IMR-90 (cell line): ENCODE results near the gene RFPL1. TPM values are rescaled to one million over a fixed set of nuclear protein-coding genes. Genes with fewer than 3 reads are reported as not detected.

Experiments used
- ATAC-seq: fragments of 200-7000 bp; cut with Tn5 transposase; 2 replicates; pipeline ENCODE4 v1.9.1; 2020; ENCODE audit warnings: low read depth, mild to moderate bottlenecking, moderate library complexity
- BruUV-seq: library from RNA; stranded (reverse); fragments of 400-500 nt; replicated peaks from 2 replicates; lab custom pipeline; 2021; lab: Mats Ljungman, UMichigan
- CTCF ChIA-PET: fragments of 300-600 bp; formaldehyde crosslinking; extraction: SDS; loops from one replicate; lab custom pipeline; 2021; ENCODE audit warnings: antibody characterized with exemption; lab: Yijun Ruan, JAX
- POLR2A ChIA-PET: fragments of 300-600 bp; sonication (Branson Sonifier 250); formaldehyde crosslinking; loops from one replicate; lab custom pipeline; 2022; ENCODE audit warnings: antibody characterized with exemption; ENCODE audit not compliant: unreplicated experiment; lab: Charles Lee
- DNase-seq: peaks from one replicate; pipeline ENCODE4 v3.0.0; 2013
- H2AFZ ChIP-seq: replicated peaks from 2 replicates; pipeline ENCODE3; 2013; ENCODE audit warnings: low read length, mild to moderate bottlenecking; ENCODE audit not compliant: poor library complexity
- H2AK5ac ChIP-seq: 2 replicates; pipeline ENCODE4 v1.6.1; 2013; ENCODE audit warnings: low read depth, low read length, inconsistent platforms
- H2AK9ac ChIP-seq: replicated peaks from 2 replicates; pipeline ENCODE3; 2013; ENCODE audit warnings: mild to moderate bottlenecking, low read depth, low read length, moderate library complexity; ENCODE audit not compliant: poor library complexity
- H2BK120ac ChIP-seq: 2 replicates; pipeline ENCODE4 v1.6.1; 2013; ENCODE audit warnings: low read depth, low read length, inconsistent platforms
- H2BK15ac ChIP-seq: 3 replicates; pipeline ENCODE4 v1.6.1; 2013; ENCODE audit warnings: low read depth, low read length, inconsistent platforms
- H2BK20ac ChIP-seq: 2 replicates; pipeline ENCODE4 v1.6.1; 2013; ENCODE audit warnings: low read depth, mild to moderate bottlenecking, inconsistent platforms, low read length, moderate library complexity
- H2BK5ac ChIP-seq: 2 replicates; pipeline ENCODE4 v1.6.1; 2013; ENCODE audit warnings: mild to moderate bottlenecking, low read depth, low read length, inconsistent platforms; ENCODE audit not compliant: poor library complexity, severe bottlenecking
- H3K14ac ChIP-seq: replicated peaks from 2 replicates; pipeline ENCODE4 v1.6.1; 2013; ENCODE audit warnings: low read depth, low read length, inconsistent platforms
- H3K18ac ChIP-seq: 2 replicates; pipeline ENCODE4 v1.6.1; 2013; ENCODE audit warnings: low read depth, low read length, control low read depth
- H3K23ac ChIP-seq: 2 replicates; pipeline ENCODE4 v1.6.1; 2013; ENCODE audit warnings: low read depth, low read length, inconsistent platforms
- H3K27ac ChIP-seq: 2 replicates; pipeline ENCODE4 v1.5.1; 2013; ENCODE audit warnings: mild to moderate bottlenecking, control low read depth, low read length; ENCODE audit not compliant: insufficient read depth
- H3K27me3 ChIP-seq: 2 replicates; pipeline ENCODE4 v1.6.1; 2013; ENCODE audit warnings: low read length; ENCODE audit not compliant: control insufficient read depth, insufficient read depth
- H3K36me3 ChIP-seq: 2 replicates; pipeline ENCODE4 v1.6.1; 2013; ENCODE audit warnings: low read length, mixed read lengths; ENCODE audit not compliant: control insufficient read depth, insufficient read depth
- H3K4ac ChIP-seq: 2 replicates; pipeline ENCODE4 v1.6.1; 2013; ENCODE audit warnings: low read depth, low read length, inconsistent platforms
- H3K4me1 ChIP-seq: 2 replicates; pipeline ENCODE4 v1.6.1; 2013; ENCODE audit warnings: low read length, mixed read lengths; ENCODE audit not compliant: control insufficient read depth, insufficient read depth
- H3K4me2 ChIP-seq: 2 replicates; pipeline ENCODE4 v1.6.1; 2013; ENCODE audit warnings: low read depth, mild to moderate bottlenecking, control low read depth, low read length, moderate library complexity
- H3K4me3 ChIP-seq: 2 replicates; pipeline ENCODE4 v1.5.1; 2013; ENCODE audit warnings: low read depth, mild to moderate bottlenecking, control low read depth, low read length, moderate library complexity; ENCODE audit not compliant: insufficient read depth
- H3K56ac ChIP-seq: 2 replicates; pipeline ENCODE4 v1.6.1; 2013; ENCODE audit warnings: low read length, inconsistent platforms; ENCODE audit not compliant: insufficient read depth; ENCODE audit errors: extremely low read depth
- H3K79me1 ChIP-seq, 2 experiments: 2 replicates each; pipeline ENCODE4 v1.6.1; 2013; ENCODE audit warnings: low read length in 2 of 2, inconsistent platforms in 1 of 2, low read depth in 1 of 2
- H3K9ac ChIP-seq: 2 replicates; pipeline ENCODE4 v1.6.1; 2013; ENCODE audit warnings: low read depth, low read length, control low read depth
- H3K9me1 ChIP-seq: 2 replicates; pipeline ENCODE4 v1.6.1; 2013; ENCODE audit warnings: low read length, inconsistent platforms; ENCODE audit not compliant: insufficient read depth
- H3K9me3 ChIP-seq: 2 replicates; pipeline ENCODE4 v1.6.1; 2013; ENCODE audit warnings: low read length; ENCODE audit not compliant: control insufficient read depth, insufficient read depth
- H4K20me1 ChIP-seq: 2 replicates; pipeline ENCODE4 v1.6.1; 2013; ENCODE audit warnings: low read length, inconsistent platforms; ENCODE audit not compliant: insufficient read depth
- H4K5ac ChIP-seq: 2 replicates; pipeline ENCODE4 v1.6.1; 2013; ENCODE audit warnings: mild to moderate bottlenecking, low read depth, low read length, control low read depth
- H4K8ac ChIP-seq, 2 experiments: 2 replicates each; pipeline ENCODE4 v1.6.1; 2013; ENCODE audit warnings: low read depth in 2 of 2, low read length in 2 of 2, control low read depth in 1 of 2, inconsistent platforms in 1 of 2
- H4K91ac ChIP-seq: 2 replicates; pipeline ENCODE4 v1.6.1; 2013; ENCODE audit warnings: low read depth, low read length, inconsistent platforms; ENCODE audit not compliant: insufficient read depth
- BHLHE40 ChIP-seq: fragments of 150-350 bp; IDR thresholded peaks from 2 replicates; pipeline ENCODE4 v1.6.1; 2016; ENCODE audit warnings: mild to moderate bottlenecking, low read depth, low read length
- CEBPB ChIP-seq: IDR thresholded peaks from 2 replicates; pipeline ENCODE4 v1.6.1; 2012; ENCODE audit warnings: low read depth, low read length, improper control_type of control experiment
- CTCF ChIP-seq: conservative IDR thresholded peaks from 2 replicates; pipeline ENCODE4 v1.5.1; 2012; ENCODE audit warnings: mild to moderate bottlenecking, low read depth, low read length, improper control_type of control experiment
- FOS ChIP-seq: fragments of 150-350 bp; IDR thresholded peaks from 2 replicates; pipeline ENCODE4 v1.6.1; 2016; ENCODE audit warnings: low read depth, low read length
- MAZ ChIP-seq: IDR thresholded peaks from 2 replicates; pipeline ENCODE4 v1.6.1; 2012; ENCODE audit warnings: low read depth, mild to moderate bottlenecking, low read length, improper control_type of control experiment, moderate library complexity, borderline replicate concordance
- NFE2L2 ChIP-seq: fragments of 150-350 bp; IDR thresholded peaks from 2 replicates; pipeline ENCODE4 v1.6.1; 2016; ENCODE audit warnings: low read depth, mild to moderate bottlenecking, low read length
- RAD21 ChIP-seq: IDR thresholded peaks from 2 replicates; pipeline ENCODE4 v1.6.1; 2012; ENCODE audit warnings: low read length, improper control_type of control experiment
- WGBS, 2 experiments: methylation state at CpG; one replicate each; pipeline versions ENCODE4 v1.1.5 to v1.1.7; 2013; ENCODE audit warnings: missing lambda C conversion rate in 2 of 2; ENCODE audit not compliant: insufficient read length in 1 of 2; ENCODE audit errors: extremely low coverage in 2 of 2; 5-methylcytosine and 5-hydroxymethylcytosine counted together
- dilution Hi-C: fragments of 300-500 bp; cut with HindIII; formaldehyde crosslinking; loops from one replicate; pipeline ENCODE4 v1.14.3; 2018; ENCODE audit warnings: low sequenced_read_pairs; ENCODE audit not compliant: unreplicated experiment
- in situ Hi-C: fragments of 300-500 bp; cut with MboI; formaldehyde crosslinking; loops from 3 replicates; pipeline ENCODE4 v1.14.3; 2019; ENCODE audit warnings: low sequenced_read_pairs, inconsistent platforms, mixed read lengths
- intact Hi-C: fragments of 100-400 bp; cut with micrococcal nuclease; formaldehyde crosslinking; loops from 2 replicates; pipeline ENCODE4 v1.10.0; 2022
- polyA plus RNA-seq, 3 experiments: library from polyadenylated mRNA; depleted of rRNA; stranded (reverse); fragments of >200 nt; gene quantifications; 2 replicates each; pipeline ENCODE4 v1.2.3, GENCODE V29; 2012; ENCODE audit warnings: low replicate concordance in 1 of 3
- total RNA-seq: library from RNA; depleted of rRNA; stranded (reverse); fragments of >200 nt; gene quantifications from 2 replicates; pipeline ENCODE4 v1.2.3, GENCODE V29; 2012

The RFPL1 gene
- total and polyA plus RNA-seq, 2 of the 4 experiments (the other 2 are of a cell fraction), result not detected

DNA sequence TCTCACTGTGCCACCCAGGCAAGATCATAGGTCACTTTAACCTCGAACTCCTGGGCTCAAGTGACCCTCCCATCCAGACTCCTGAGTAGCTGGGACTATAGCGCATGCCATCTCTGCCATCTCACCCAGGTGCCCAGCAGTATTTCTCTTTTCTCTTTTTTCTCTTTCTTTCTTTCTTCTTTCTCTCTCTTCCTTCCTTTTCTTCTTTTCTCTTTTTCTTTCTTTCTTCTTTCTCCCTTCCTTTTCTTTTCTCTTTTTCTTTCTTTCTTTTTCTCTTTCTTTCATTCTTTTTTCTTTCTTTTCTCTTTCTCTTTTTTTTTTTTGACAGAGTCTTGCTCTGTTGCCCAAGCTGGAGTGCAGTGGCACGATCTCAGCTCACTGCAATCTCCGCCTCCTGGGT is 13.5 kb downstream of the RFPL1 start:
- H2BK15ac ChIP-seq, result no peak overlapping the region
- ChIA-PET POLR2A (no interaction called here), CTCF (no interaction called here)
- intact Hi-C loops, result no loop called here
- in situ Hi-C loops, result no loop called here
- H3K4me1 ChIP-seq, result no peaks in the 10 kb centered on the region
- H2AFZ ChIP-seq, result no peak overlapping the region
- no peaks in the 10 kb centered on the region for H3K79me1 ChIP-seq
- no peak overlapping the region for H2BK20ac ChIP-seq
- H3K27me3 ChIP-seq, result peaks cover 16% of the 10 kb centered on the region
- 75% methylated on average over 3 of the region's 4 CpGs; no CpG with 5 or more reads in 1 of the 2 experiments for WGBS, 2 experiments
- no peaks in the 10 kb centered on the region for H3K9me1 ChIP-seq
- no peak overlapping the region for H2AK9ac ChIP-seq
- H4K5ac ChIP-seq, result no peak overlapping the region
- H3K36me3 ChIP-seq, result no peaks in the 10 kb centered on the region
- TF ChIP-seq FOS (no peak), RAD21 (no peak), CEBPB (no peak), BHLHE40 (no peak), CTCF (no peak), MAZ (no peak), NFE2L2 (no peak)
- dilution Hi-C loops, result no loop called here
- H3K9ac ChIP-seq, result no peak overlapping the region
- no TSS peak for BruUV-seq
- no peak overlapping the region for H3K18ac ChIP-seq
- H3K27ac ChIP-seq, result no peak overlapping the region
- no peak overlapping the region for H4K91ac ChIP-seq
- ATAC-seq (no peak), DNase-seq (no peak)
- no peak overlapping the region for H2BK120ac ChIP-seq
- no peak overlapping the region for H4K8ac ChIP-seq
- H3K9me3 ChIP-seq, result no peaks in the 10 kb centered on the region
- no peak overlapping the region for H3K56ac ChIP-seq
- no peaks in the 10 kb centered on the region for H4K20me1 ChIP-seq
- H3K14ac ChIP-seq, result no peak overlapping the region
- H3K23ac ChIP-seq, result no peak overlapping the region
- H2BK5ac ChIP-seq, result no peak overlapping the region
- no peak overlapping the region for H3K4me2 ChIP-seq
- H3K4ac ChIP-seq, result no peak overlapping the region
- no peak overlapping the region for H2AK5ac ChIP-seq
- H3K4me3 ChIP-seq, result no peak overlapping the region
